Measurements from ENCODE around the gene SLC43A3.
"Not testable (repeated sequence)": the region's sequence is repeated elsewhere in the genome, so short reads cannot be mapped to it uniquely, and the experiment has no call there.

Gene SLC43A3

DNA sequence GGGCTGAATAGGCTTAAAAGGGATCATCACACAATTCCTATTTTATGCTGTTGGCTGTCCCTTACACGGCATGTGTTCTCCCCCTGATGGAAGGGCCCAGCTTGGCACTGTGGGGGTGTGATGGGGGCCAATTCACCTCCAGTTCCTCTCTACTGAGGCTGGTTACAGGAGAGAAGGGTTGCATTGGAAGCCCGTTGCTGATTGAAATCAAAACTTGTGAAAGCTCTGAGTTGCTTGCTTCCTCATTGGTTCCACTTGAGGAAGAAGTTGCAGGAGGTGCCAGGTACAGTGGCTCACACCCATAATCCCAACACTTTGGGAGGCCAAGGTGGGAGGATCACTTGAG is 23.1 kb downstream of the SLC43A3 start:
- no peak for DNase-seq

DNA sequence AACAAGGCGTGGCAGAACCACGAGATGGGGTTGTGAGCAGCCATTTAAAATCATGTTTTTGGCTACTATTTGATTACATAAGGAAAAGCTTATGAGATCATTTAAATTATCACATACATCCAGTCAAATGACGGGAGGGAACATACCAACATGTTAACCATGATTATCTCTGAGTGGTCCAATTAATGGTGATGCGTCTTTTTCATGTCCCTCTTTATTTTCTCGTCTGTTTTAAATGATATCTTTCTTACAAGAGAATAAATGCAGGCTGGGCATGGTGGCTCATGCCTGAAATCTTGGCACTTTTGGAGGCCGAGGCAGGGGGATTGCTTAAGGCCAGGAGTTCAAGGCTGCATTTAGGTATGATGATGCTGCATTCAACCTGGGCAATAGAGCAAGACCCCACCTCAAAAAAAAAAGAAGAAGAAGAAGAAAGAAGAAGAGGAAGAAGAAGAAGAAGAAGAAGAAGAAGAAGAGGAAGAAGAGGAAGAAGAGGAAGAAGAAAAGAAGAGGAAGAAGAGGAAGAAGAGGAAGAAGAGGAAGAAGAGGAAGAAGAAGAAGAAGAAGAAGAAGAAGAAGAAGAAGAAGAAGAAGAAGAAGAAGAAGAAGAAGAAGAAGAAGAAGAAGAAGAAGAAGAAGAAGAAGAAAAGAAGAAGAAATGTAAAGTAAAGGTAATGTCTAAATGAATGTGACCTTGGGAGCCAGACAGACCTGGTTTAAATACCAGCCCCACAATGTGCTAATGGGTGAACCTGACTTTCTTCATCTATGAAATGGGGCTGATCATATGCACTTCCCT is 23.7 kb downstream of the SLC43A3 start:
- not testable (repeated sequence) for DNase-seq

DNA sequence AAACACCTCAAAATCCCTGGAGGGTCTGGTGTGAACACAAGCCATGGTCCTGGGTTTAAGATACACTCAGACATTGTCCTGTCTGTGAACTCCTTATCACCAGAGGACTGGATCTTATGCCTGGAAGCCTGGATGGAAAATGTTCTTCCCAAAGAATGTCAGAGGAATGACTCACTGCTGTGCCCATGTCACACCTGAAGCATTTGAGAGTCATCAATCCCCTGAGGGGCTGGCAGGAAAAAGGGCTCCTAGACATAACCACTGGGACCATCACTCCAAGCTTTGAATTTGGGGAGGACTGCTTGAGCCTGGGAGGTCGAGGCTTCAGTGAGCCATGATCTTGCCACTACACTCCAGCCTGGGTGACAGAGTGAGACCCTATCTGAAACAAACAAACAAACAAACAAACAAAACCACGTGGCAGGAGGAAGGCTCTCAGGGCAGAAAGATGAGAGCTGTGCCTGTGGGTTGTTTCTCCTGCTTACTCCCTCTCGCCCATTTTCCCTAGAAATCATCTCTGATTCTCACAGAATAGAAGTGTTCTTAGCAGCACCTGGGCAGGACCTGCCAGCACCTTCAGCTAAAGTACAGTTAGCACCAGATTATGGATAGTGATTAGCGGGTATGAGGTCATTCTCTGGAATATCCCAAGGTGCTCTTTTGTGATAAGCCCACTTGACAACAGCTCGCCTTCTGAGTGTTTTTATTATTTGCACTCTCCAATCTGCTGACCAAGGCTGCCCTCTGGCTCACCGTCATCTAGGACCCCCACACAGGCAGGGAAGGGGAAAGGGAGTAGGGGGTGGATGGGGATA is 24.5 kb downstream of the SLC43A3 start:
- DNase-seq, result no peak

DNA sequence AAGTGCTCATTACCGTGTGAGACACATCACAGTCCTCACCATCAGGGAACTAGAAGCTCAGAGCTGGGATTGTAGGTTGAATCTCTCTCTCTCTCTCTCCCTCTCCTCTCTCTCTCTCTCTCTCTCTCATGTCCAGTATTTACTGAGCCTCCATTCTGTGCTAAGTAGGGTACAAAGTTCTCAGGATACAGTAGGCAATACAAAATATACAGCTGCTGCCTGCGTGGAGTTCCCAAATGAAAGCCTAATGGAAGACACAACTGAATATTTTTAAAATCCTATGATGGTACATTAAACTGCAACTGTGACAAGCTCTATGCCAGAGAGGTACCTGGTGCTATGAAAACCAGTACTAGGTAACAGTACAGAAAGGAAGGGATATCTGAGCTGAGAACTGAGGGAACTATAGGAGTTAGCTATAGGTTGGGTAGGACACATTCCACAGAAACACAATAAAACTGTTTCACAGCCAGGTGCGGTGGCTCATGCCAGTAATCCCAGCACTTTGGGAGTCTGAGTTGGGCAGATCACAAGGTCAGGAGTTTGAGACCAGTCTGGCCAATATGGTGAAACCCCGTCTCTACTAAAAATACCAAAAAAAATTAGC is 26.8 kb downstream of the SLC43A3 start:
- no peak for DNase-seq

DNA sequence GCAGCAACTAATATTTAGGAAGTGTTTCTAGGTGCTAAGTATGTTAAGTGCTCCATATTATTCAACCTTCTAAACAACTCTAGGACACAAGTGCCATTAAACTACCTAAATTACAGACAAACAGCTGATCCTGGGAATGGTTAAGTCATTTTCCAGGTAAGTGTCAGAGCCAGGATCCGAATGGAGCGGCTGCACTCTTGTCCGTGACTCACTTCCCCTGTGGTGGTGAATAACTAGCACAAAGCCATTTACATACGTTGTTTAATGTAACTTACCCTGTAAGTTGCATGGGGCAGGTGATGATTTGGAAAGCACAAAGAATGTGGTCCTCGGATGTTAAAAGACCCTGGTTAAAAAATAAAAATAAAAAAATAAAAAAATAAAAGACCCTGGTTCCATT is 27.7 kb downstream of the SLC43A3 start:
- DNase-seq, result no peak

DNA sequence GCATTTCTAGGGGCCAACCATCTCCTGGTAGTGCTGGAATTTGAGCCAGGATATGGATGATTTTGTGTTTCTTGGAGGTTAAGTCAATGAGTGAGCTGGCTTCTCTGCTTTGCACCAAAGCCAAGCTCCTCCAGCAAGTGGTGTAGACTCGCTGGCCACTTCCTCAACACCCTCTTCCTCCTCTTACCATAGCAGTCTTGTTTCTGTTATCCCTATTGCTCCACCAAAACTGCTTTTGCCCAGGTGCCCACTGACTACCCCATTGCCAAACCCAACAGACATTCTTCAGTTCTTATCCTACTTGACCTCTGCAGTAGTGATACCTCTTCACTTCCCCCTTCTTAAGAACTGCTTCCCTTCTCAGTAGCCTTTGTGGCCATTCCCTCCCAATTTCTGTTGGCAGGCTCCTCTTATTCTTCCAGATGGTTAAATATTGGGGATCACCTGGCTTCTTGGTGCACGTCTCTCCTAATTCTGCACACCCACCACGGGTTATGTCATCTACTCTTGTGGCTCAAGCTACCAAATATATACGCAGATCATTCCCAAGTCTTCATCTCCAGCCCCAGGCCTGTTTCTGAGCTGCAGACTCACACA is 29.4 kb downstream of the SLC43A3 start:
- no peak for DNase-seq

DNA sequence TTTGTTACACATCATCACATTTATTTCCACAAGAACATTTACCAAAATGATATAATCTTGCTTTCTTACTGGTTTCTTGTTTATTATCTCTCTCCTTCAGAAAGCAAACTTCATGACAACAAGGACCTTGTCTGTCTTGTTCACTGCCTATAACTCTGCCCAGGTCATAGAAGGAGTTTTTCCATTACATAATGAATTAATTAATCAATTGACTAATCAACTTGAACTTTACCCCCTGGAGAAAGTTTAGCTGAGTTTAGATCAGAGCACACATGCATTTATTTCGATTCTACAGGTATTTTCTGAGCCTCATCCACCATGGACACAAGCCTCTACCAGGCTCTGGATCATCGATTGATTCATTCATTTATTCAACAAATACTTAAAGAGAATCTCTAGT is 30.2 kb downstream of the SLC43A3 start:
- DNase-seq, result no peak

DNA sequence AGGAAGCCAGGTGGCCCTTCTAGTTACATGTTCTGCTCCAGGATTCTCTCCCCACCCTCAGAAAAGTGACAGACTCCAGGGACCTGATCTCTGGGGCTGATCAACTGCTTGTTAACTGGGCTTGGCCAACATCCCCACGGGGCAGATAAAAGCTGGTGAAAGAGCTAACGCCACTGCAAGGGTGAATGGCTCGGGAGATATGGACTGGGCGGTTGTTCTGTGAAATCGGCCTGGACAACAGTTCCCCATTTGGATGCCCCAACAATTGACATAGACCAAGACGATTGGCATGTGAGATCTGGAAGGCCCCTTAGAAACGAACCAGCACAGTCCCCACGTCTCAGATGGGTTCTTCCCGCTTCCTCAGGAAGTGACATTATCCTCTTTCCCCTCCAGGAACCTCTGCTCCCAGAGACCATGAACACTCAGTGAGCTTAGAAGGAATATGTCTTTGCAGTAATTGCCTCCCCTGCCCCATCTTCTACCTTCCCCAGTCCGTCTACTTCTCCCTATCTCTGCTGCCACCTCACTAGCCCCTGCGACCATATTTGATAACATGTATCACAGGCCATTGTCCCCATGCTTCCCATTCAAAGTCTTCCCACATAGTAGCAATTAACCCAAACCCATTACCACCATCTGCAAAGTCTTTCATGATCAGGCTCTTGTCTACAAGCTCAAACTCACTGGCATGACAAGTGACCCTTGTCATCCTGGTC is 30.9 kb downstream of the SLC43A3 start:
- DNase-seq, result no peak

DNA sequence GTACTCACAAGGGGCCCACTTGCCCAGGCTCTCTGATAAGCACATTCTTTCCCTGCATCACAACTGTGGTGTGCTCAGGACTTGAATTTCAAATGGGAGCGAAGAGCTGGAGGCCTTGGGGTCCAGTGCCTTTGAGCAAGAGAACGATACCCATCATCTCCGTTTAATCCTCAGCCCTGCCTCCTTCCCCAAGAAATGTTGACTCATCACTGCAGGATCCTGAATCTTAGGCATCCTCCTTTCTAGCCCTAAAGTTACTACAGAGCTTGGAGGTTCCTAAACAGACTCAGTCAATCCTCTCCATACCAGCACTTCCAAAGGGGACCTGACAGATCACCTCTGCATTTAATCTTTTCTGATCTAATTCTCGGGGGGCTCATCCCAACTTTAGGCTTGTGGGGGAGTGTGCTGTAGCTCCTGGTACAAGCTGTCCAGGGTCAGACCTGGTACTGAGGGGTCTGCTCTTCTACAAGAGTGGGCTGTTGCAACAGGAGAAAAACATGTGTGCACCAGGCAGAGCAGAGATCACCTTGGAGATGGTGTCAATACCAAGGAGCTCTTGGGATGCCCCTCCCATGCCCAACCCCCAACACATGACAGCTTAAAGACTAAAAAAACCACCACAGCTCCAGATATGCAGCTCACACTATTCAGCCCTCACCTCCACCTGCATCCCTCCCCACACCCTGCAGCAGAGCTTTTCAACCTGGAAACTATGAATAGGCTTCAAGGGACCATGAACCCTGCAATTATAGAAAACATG is 32.5 kb downstream of the SLC43A3 start:
- no peak for DNase-seq

DNA sequence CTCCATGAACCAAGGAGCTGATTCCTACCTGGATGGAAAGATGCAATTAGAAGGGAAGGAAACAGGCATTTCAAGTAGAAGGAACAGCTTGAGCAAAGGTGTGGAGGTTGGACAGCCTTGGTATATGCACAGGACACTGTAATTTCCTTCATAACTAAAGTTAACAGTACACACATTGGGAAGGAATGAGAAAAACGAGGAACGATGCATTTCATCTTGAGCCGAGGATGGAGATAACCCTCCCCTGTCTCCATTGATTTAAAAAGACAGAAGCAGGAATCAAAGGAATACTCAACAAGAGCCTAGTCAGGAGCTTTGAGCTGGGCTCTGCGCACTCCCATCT is 34.2 kb downstream of the SLC43A3 start:
- no peak for DNase-seq

DNA sequence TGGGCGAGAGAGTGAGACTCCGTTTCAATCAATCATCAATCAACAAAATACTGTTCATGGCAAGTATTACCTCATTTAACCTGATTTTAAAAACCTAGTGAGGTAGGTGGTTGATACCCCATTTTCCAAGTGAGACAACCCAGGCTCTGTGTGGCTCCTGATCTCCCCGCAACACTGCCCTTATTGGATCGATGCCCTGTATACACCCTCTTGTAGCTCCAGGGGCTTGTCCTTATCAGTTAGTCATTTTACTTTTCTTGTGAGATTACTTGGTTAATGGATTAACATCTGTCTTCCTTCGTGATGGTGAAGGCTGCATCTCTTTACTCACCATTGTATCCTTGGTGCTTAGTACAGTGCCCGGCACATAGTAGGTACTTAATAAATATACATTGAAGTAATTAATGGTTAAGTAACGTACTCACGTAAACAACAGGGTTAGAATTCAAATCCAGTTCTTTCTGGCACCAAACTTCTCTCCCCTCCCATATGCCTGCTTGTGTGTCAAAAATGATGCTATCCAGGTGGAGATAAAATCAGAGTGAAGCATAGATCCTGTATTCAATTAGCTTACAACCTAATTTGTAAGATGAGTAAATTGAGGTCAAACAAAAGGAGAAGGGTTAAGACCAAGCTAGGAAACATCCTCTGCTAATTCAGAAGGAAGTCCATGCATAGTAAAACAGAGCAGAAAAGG is 34.7 kb downstream of the SLC43A3 start:
- DNase-seq, result no peak

DNA sequence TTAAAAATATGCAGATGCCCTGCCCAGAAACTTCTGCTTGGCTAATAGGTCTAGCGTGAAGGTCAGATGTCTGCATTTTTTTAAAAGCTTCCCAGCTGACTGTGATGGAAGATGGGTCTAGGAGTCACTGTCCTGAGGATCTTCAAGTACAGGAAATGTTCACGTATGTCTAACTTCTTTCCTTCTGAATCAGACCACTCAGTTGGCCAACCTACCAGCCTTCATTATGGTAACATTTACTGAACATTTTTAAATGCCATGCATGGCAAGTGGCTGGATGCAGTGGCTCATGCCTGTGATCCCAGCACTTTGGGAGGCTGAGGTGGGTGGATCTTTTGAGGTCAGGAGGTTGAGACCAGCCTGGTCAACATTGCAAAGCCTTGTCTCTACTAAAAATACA is 35.4 kb downstream of the SLC43A3 start:
- DNase-seq, result no peak

DNA sequence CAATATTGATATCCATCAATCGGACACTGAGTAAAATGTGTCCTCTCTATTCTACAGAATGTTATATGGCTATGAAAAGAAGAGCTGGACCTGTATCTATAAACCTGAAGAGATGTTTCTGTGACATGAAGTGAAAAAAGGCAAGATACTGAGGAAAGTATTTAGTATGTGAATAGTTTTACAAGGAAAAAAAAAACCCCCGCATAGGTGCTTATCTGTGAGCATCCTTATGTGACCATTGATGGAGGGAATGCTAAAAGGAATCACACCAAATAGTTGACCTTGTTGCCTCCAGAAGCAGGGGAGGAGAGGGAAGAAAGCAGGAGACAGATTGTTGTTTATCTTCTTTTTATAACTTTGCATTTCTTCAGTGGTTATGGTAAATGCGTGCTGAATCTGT is 35.8 kb downstream of the SLC43A3 start:
- no peak for DNase-seq

DNA sequence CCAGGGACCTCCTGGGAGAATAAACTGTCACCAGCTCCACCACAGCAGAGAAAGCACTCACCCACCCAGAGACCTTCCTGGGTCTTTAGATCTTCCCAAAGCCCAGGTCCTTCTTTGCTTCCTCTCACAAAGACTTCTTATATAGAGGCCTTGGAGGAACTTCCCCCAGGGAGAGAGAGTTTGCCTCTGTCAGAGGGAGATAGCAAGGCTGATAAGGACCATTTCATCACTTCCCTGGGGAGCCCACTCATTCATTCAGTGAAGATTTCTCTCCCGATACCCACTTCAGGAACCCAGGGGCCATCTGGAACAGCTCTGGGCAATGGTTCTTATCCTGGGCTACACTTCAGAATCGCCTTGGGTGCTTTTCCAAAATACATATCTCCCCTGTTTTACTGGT is 36.4 kb downstream of the SLC43A3 start, which contains the start of gene PRG2:
TSS of gene PRG2 (minus strand) at position 116 of the 400 bp plus-strand sequence. CDS start 706 bp downstream, outside the sequence.
- DNase-seq, result no peak

DNA sequence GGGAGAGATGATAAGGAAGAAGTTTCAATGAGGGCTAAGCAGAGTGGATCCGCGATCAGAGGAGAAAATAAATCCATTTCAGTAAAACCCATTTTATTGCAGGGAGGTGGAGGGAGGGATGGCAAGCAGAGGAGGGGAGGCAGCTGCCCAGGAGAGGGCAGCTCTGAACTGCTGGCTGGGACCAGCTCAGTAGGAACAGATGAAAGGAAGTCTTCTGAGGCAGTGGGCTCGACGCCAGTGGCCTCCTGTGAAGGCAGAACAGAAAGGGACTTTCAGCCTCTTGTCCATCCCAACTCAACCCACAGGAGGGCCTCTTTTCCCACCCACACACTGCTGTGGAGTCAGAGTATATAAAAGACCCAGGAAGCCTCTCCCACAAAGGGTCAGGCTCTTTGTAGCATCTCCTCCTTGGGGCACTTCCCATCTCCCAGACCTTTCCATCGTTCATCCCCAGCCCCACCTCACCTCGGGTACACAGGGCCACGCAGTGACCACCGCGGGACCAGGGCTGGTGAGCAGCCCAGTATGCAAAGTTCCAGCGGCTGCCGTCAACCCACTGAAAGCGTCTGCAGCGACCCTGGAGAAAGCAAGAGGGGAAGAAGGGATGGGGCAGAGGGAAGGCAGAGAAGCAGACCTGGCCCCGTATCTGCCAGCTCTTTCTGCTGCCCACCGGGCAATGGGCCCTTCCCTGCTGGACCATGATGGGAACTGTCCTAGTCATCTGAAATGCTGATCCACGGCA is 39.5 kb downstream of the SLC43A3 start:
- no peak for DNase-seq

DNA sequence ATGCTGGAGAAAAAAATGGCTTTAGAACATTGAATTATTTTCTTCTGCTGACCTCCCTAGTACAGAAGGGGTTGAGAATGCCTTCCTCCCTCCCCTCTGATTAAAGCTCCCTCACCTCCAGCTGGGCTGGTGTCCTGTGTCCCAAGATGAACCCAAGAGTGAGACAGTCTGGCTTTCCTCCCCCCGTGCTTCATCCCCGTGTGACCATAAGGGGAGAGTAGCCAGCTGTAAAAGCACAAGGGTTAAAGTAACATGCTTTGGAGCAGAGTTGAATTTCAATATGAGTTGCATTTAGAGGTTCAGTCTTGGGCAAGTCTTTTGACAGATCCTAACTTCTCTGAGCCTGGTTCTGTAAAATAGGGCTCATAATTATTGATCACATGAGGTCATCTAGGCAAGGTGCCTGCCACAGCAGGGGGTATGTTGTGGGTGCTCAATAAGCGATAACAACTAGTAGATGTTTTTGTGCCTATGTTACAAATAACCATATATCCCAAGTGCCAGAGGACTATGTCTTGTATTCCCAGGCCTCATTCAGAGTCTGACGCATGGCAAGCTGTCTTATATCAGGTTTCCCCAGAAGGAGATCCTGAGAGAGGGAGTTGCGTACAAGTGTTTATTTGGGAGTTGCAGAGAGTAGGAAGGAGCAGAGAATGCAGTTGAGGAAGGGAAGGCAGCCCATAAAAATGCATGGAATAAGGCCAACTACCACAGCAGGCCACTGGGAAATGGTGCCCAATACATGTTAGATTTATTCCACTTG is 40.6 kb downstream of the SLC43A3 start:
- DNase-seq, result no peak

DNA sequence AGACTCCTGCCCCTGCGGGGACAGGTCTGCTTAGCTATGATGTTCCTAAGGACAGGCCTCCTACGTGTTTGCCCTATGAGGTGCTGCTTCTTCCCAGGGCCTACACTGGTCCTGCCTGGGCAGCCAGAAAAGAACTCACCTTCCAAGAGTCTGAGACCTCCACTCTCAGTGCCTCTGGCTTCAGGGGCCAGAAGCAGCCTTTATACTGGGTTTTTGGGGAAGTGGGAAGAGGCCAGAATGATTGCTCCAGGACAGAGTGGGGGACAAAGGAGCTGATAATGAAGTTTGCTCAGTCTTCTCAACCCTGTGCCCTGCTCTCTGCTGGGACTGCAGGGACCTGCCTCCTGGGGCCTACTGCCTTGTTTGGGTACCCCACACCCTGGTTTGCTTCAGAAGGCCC is 45.9 kb downstream of the SLC43A3 start, which contains the start of gene PRG3:
TSS of gene PRG3 (minus strand) at position 176 of the 400 bp plus-strand sequence. CDS start 442 bp downstream, outside the sequence.
- no peak for DNase-seq

DNA sequence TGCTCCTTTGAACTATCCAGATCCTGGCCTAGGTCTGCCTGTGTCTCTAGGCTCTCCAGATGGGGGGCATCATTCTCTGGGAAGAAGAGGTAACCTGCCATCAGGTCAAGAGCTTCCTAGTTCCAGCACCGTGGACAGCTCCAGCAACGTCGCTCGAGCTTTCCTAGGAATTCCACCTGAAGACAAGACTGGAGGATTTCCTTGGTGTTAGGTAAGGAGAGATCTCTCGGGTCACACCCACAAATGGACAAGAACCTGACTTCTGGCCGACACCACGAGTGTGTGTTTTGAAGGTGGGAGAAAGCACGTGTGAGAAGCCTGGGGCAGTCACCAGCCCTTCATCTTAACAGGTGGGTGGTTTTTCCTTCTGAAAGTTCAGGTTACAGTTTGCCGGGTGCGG is 47.2 kb downstream of the SLC43A3 start:
- no peak for DNase-seq

DNA sequence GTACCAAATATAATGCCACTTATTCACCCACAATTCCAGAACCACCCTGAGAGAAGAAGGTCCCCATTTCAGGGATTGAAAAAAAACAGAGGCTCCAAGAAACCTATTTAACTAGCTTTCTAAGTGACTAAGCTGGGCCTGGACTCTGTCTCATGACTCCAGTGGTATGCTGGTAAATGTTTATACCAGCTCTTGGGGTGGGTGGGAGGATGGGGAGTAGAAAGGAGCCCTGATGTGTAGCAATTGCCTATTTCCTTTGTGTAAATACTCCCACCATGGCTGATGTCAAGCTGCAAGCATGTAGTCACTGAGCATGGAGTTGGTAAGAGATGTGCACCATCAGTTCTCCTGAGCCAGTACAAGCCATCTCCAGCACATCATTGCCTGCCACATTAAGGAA is 48.7 kb downstream of the SLC43A3 start:
- no peak for DNase-seq

DNA sequence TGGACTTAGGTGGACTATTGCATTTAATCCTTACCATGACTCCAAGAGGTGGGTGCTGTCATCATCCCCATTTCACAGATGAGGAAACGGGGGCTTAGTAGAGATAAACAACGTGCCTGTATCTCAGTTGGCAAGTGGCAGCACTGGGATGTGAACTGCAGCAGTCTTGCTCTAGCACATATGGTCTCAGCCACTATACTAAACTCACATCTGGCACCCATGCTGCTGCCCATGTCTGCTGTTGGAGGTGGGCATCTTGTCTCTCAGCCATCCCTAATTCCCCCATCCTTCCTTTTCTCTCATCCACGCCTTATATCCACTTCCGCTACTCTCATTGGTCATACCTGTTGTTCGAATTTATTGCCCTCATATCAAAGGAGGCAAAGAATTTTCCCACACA is 49.8 kb downstream of the SLC43A3 start:
- no peak for DNase-seq

Data from NCI-H1694 (cell line).